Measurements from ENCODE around the gene CES3.
"Not testable (repeated sequence)": the region's sequence is repeated elsewhere in the genome, so short reads cannot be mapped to it uniquely, and the experiment has no call there.

The CES3 gene

DNA sequence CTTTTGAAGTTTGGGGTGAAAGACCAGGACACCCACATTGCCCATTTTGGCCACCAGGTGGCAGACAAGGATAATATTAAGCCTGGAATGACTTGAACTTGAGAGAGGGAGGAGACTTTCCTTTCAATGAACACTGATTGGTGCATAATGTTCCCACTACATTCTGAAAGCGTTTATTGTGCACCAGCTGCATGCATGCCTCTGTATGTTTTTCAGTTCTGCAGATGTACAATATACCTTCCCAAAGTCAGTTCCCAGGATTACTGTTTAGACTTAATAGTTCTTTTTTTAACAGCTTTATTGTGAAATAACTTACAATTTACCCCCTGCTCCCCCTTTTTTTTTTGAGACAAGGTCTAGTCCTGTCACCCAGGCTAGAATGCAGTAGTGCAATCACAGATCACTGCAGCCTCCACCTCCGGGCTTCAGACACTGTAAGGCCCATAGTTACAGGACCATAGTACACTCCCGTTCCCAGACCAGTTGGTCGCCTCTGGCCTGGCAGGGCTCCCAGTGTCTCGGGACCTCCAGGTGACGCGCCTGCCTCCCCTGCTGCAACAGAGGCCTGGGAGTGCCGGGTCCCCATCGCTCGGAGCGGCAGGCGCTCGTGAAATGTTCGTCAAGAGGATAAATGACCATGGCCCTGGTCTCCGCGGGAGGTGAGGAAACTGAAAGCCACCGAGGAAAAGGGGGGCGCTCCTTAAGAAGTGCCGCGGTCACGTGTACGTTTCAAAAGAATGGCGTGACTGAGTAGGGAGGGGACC lies 13.6 kb upstream of the CES3 start:
- DNase-seq: peak; percentile 82 to 87

DNA sequence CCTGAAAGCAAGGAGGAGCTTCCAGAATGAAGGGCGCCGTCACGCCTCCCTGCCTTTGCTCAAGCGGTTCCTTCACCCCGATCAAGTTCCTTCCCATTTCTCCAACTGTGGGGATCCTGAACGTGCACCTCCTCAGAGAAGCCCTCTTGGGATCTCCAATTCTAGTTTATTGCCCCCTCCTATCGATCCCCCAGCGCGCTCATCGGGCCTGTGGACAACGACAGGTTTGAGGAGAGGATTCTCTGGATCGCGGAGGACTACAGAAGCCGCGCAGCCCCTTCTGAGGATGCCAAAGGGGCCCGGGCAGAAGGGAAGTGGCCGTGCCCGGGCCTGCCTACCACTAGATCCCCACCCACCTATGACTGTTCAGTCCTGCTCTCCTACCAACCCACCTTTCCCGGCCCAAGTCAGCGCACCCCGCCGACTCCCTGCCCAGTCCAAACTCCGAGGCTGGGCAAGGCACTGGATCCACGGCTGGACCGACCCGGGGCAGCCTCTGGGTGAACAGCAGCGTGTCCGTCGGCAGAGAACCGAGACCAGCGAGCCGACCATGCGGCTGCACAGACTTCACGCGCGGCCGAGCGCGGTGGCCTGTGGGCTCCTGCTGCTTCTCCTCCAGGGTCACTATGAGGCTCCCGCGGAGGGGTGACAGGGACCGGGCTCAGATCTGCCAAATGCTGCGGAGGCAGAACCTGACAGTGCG lies 12.8 kb upstream of the CES3 start:
- no peak for DNase-seq

DNA sequence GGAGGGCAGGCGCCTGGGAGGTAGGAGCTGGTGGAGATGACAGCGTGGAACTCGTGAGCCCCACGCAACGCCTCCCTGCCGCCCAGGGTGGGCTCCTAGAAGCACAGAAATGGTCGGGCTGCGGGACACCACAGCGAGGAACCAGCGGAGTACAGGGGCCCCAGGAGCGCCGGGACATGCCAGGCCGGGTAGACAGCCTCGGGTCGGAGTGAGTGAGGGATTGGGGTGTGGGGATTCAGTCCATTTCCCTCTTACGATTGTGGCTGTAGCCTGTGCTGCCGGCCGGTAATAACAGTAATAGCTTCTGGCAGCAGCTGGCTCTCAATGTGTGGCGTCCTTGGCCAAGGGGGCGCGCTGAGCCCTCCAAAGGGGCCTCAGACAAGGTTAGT lies 12.2 kb upstream of the CES3 start:
- no peak for DNase-seq

DNA sequence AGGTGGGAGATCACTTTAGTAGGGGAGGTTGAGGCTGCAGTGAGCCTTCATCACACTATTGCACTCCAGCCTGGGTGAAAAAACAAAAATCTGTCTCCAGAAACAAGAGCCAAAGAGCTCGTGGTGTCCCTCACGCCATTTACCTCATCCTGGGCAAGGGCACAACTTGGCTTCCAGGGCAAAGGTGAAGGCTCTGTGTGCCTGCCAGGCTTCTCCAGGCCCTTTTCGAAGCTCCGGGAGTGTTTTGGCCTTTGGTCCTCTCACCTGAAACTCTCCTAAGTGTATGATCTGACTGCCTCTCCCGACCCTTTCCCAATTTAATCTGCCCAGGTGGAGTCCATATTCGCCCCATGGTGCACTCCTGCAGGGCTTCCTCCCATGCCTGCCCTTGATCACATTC lies 11.6 kb upstream of the CES3 start:
- DNase-seq: no peak

DNA sequence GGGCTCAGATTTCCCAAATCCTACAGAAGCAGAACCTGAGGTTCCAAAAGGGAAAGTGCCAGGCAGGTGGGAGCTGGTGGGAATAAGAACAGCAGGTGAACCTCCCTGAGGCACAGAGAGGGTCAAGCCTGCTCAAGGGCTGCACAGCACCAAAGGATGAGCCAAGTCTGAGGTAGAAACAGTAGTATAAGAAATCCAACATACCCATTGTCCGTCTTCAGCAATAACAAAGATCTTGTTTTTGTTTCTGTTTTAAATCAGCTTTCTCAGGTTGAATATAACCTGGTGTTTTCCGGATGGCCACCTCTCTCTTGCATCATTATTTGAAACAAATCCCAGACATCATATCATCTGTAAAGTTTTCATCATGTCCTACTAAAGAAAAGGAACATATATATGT lies 10.6 kb upstream of the CES3 start:
- no peak for DNase-seq

DNA sequence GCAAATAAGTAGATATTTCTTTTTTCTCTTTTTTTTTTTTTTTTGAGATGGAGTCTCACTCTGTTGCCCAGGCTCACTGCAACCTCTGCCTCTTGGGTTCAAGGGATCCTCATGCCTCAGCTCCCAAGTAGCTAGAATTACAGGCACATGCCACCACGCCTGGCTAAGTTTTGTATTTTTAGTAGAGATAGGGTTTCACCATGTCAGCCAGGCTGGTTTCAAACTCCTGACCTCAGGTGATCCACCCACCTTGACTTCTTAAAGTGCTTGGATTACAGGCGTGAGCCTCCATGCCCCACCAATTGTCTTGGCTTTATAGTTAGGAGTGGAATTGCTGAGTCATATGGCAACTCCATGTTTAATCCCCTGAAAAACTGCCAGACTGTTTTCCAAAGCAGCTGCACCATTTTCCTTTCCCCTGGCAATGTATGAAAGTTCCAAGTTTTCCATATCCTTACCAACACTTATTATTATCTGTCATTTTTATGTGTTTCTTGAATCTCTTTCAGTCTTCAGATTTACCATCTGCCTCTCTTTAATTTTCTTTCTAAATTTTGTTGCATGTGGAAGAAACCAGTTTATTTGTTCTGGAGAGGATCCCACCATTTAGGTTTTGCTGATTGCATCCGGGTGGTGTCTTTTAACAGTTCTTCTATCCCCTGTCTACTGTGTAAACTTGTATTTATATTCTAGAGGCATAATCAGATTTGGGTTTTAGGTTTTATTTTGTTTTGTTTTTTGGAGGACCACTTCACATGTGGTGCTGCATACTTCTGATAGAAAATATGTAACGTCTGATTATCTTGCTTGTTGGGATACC lies 9.9 kb upstream of the CES3 start:
- DNase-seq: no peak

DNA sequence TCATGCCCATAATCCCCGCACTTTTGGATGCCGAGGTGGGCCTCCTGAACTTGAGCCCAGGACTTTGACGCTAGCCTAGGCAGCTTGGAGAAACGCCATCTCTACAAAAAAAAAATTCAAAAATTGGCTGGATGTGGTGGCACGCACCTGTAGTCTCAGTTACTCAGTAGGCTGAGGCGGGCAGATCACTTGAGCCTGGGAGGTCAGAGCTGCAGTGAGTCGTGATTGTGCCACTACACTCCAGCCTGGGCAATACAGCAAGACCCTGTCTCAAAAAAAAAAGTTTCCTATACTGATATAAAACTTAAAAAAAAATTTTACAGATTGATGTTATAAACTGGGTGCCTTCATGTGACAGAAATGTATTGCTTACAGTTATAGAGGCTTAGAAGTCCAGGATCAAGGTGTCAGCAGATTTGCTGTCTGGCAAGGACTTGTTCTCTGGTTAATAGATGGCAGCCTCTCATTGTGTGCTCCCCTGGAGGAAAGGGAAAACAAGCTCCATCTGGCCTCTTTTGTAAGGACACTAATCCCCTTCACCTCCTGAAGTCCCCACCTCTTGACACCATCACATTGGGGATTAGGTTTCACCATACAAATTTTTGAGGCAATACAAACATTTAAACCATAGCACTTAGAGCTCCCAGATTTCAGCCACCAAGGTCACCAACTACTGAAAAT lies 8.5 kb upstream of the CES3 start:
- no peak for DNase-seq

DNA sequence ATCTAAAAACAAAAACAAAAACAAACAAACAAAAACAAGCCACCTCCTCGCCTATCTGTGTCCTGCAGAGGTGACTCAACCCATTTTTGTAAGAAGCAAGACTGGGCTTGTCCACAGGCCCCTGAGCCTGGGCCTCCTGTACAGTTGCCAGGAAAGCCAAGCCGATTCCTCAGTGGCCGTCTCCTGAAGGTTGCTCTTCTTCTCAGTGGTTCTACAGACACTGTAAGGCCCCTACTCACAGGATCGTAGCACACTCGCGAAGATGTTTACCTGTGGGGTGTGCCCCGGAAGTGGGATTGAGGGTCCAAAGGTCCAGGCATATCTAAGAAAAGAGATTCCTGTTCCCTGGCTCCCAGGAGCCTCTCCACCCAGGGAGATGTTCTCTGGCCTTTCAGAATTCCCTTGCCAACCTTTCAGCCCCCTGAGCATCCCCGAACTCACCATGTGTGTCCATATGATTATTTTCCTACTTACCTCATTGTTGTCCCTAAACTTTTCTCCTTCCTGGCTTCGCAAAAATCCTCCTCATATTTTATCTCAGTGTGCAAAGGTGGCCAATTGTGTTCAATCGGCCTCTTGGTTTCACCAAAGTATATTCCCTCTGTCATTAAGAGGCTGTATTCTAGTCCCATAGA lies 7.5 kb upstream of the CES3 start:
- no peak for DNase-seq

DNA sequence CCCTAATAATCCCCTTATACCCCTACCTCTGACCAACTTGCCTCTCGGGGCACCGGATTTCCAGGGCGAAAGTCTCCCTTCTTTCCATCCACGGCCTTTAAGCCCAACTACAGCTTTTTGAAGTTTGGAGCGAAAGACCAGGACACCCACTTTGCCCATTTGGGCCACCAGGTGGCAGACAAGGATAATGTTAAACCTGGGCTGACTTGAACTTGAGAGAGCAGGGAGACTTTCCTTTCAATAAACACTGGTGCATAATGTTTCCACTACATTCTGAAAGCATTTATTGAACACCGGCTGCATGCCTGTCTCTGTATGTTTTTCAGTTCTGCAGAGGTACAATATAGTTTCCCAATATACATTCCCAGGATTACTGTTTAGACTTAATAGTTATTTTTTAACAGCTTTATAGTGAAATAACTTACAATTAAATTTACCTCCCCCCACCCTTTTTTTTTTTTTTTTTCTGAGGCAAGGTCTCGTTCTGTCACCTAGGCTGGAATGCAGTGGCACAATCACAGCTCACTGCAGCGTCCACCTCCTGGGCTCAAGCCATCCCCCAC lies 6.9 kb upstream of the CES3 start:
- peak; percentile 70 to 73 for DNase-seq

DNA sequence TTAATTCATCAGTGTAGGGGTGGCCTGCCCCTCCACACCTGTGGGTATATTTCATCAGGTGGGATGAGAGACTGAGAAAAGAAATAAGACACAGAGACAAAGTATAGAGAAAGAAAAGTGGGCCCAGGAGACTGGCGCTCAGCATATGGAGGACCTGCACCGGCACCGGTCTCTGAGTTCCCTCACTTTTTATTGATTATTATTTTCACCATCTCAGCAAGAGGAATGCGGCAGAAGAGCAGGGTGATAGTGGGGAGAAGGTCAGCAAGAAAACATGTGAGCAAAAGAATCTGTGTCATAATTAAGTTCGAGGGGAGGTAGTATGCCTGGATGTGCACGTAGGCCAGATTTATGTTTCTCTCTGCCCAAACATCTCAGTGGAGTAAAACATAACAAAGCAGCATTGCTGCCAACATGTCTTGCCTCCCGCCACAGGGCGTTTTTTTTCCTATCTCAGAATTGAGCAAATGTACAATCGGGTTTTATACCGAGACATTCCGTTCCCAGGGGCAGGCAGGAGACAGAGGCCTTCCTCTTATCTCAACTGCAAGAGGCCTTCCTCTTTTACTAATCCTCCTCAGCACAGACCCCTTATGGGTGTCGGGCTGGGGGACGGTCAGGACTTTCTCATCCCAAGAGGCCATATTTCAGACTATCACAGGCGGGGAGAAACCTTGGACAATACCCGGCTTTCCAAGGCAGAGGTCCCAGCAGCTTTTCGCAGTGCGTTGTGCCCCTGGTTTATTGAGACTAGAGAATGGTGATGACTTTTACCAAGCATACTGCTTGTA lies 5.5 kb upstream of the CES3 start:
- not testable (repeated sequence) for DNase-seq

DNA sequence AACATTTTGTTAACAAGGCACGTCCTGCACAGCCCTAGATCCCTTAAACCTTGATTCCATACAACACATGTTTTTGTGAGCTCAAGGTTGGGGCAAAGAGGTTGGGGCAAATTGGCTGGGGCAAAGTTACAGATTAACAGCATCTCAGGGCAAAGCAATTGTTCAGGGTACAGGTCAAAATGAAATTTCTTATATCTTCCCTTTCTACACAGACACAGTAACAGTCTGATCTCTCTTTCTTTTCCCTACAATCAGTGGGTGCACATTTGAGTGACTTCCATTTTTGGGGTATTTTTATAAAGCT lies 5.0 kb upstream of the CES3 start:
- not testable (repeated sequence) for DNase-seq

DNA sequence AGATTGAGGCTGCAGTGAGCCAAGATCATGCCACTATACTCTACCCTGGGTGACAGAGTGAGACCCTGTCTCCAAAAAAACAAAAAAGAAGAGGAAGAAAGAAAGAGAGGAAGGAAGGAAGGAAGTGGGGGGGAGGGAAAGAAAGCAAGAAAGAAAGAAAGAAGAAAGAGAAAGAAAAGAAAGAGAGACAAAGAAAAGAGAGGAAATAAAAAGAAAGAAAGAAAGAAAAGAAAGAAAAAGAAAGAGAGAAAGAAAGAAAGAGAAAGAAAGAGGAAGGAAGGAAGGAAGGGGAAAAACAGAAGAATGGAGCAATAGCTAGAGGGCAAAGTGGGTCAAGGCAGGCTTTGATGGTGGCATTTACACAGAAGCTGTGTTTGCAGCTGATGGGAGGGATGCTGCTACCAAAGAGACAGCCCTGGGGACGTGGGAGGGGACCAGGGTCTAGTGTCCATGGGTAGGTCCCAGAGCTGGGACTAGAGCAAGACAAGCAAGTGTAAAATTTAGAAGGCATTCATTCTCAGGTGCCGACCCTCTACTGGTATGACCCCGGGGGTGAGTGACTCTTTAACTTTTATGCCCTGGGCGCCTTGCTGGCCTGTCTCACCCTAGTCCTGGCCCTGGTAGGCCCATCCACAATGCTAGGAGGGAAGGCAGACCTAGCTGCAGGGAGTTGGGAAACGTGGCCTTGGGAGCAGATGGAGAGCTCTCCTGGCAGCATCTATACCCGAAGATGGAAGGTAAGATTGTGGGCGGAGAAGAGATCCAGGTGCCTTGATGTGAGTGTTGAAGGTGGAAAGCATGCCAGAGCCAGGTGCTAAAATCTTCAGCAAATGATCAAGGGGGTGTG lies 2.0 kb upstream of the CES3 start:
- no peak for DNase-seq

DNA sequence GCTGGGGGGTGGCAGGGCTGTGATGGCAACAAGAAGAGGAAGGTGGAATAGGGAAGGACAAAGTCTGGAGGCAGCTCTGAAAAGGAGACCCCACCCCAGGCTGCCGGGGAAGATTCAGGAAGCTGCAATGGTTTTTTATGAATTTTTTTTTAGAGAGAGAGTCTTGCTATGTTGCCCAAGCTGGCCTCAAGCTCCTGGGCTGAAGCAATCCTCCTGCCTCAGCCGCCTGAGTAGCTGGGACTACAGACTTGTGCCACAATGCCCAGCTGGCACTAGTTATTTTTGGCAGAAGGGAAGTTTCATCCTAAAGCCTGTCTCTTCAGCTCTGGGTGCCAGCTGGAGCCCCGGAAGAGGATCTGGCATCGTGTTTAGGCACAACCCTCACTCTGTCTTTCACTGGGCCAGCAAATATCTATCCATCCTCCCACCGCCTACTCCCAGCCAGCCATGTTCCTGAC lies 1.3 kb upstream of the CES3 start:
- no peak for DNase-seq

DNA sequence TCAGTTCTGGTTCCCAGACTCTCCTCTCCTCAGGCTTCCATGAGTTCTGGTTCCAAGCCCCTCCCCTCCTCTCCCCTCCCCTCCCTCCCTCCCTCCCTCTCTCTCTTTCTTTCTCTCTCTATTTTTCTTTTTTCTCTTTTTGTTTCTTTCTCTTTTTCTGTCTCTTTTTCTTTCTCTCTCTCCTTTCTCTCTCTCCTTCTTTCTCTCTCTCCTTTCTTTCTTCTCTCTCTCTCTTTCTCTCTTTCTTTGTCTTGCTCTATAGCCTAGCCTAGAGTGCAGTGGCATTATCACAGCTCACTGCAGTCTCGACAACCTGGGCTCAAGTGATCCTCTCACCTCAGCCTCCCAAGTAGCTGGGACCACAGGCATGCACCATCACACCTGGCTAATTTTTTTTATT lies 796 bp upstream of the CES3 start:
- no peak for DNase-seq

DNA sequence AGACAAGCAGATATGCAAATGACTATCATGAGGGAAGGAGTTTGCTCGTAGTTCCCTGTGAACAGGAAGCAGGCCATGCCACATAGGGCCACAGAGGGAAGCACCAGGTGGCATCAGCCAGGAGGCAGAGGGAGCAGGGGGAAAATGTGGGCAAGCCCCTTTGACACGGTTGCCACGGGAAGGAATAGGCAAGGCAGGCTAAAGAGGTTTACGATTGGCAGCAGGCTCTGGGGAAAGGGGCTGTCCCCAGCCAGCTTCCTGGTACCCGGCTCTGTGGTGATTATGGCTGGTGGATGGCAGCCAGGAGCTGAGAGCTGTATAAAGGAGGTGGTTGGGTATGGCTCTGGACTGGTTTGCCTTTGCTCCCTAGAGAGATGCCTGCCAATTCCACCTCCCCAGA lies 848 bp downstream of the CES3 start:
- no peak for DNase-seq

DNA sequence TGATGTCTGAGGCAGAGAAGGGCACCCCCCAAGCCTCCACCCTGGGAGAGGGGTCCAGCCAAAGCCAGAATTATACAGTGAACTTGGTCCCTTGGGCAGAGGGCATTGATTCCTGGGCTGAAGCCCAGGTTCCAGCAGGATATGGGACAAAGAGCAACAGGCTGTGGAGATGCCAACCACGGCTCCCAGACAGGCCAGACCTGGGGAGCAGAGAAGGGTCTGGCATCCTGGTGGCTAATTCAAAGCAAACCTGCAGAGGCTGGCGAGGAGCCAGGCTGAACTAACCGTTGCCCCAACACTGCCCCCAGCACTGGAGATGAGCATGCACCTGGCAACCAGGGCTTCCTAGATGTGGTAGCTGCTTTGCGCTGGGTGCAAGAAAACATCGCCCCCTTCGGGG lies 3.0 kb downstream of the CES3 start:
- no peak for DNase-seq

DNA sequence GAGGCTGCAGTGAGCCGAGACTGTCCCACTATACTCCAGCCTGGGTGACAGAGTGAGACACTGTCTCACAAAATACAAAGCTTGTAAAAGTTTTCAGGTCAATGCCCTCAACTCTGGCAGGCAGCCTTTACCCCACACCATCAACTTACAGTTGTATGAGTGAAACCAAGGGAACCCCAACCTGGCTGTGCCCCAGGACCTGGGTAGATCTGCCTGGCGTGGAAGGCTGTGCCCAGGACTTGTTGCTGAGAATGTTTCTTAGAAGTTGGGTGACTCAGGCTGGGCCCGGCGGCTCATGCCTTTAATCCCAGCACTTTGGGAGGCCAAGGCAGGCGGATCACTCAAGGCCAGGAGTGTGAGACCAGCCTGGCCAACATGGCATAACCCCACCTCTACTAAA lies 7.8 kb downstream of the CES3 start:
- no peak for DNase-seq

DNA sequence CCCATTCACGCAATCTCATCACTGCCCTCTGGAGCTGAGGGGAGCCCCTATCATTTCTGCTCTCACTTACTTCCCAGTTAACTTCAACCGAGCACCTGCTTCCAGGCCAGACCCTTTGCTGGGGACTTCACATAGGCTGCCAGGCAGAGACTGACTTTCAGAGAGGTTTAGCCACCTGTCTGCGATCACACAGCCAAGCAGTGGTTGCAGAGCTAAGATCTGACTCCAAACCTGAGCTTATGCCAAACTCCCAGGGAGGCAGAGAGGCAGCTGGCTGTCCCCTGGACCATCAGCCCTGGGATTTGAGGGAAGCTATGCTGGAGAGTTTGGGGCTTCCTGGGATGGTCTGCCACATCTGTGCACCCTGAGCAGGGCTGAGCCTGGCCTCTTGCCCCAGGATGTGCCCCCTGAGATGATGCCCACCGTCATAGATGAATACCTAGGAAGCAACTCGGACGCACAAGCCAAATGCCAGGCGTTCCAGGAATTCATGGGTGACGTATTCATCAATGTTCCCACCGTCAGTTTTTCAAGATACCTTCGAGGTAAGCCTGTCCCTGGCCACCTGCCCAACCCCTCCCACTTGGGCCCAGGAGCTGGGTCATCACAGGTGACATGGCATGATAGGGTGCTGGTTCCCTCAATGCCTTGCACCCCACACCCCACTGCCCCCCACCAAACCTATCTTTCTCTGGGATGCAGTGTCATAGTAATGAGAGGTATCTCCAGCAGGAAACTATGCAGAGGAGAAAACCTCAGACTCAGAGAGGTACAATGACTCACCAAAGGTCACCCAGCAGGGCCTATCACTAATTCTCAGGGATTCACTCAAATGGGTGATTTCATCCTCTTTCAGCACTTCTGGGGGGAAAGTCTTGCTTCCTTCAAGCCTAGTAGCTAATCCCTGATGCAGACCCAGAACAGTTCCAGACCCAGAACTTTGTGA lies 10.0 kb downstream of the CES3 start:
- no peak for DNase-seq

DNA sequence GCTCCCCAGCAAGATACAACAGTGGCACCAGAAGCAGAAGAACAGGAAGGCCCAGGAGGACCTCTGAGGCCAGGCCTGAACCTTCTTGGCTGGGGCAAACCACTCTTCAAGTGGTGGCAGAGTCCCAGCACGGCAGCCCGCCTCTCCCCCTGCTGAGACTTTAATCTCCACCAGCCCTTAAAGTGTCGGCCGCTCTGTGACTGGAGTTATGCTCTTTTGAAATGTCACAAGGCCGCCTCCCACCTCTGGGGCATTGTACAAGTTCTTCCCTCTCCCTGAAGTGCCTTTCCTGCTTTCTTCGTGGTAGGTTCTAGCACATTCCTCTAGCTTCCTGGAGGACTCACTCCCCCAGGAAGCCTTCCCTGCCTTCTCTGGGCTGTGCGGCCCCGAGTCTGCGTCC lies 11.9 kb downstream of the CES3 start:
- no peak for DNase-seq

DNA sequence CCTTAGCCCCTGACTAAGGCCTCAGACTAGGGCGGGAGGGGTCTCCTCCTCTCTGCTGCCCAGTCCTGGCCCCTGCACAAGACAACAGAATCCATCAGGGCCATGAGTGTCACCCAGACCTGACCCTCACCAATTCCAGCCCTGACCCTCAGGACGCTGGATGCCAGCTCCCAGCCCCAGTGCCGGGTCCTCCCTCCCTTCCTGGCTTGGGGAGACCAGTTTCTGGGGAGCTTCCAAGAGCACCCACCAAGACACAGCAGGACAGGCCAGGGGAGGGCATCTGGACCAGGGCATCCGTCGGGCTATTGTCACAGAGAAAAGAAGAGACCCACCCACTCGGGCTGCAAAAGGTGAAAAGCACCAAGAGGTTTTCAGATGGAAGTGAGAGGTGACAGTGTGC lies 12.7 kb downstream of the CES3 start:
- DNase-seq: no peak
